ENCODE results near the gene MED7. TPM values are rescaled to one million over a fixed set of nuclear protein-coding genes. Genes with fewer than 3 reads are reported as not detected.

The MED7 gene
- total RNA-seq, 1 donor from 2014 or later = 10.2 TPM

GRCh38 chr5:157115012-157115411 is 27.7 kb downstream of the MED7 start:
- intact Hi-C loops (cut with micrococcal nuclease) = no loop called here
- DNase-seq (no peak), ATAC-seq (peak; percentile 12)

GRCh38 chr5:157113002-157113401 is 29.7 kb downstream of the MED7 start:
- intact Hi-C loops (cut with micrococcal nuclease) = no loop called here
- ATAC-seq (peak; percentile 35), DNase-seq (no peak)

- ATAC-seq = peak; percentile 39
- intact Hi-C loops (cut with micrococcal nuclease) = no loop called here
- no peak for DNase-seq
These were observed 32.9 kb downstream of the MED7 start for GRCh38 chr5:157109744-157110143.

- ATAC-seq (peak; percentile 64), DNase-seq (peak; percentile 37)
- intact Hi-C loops (cut with micrococcal nuclease) = no loop called here
These were observed 33.7 kb downstream of the MED7 start, which contains the start of gene HAVCR2 for GRCh38 chr5:157108976-157109375. Gene HAVCR2, minus strand, starts transcription at chr5:157109044. Its CDS starts 61 bp downstream, at chr5:157108983.

- DNase-seq (no peak), ATAC-seq (no peak)
- intact Hi-C loops (cut with micrococcal nuclease) = no loop called here
These were observed 35.2 kb downstream of the MED7 start for GRCh38 chr5:157107508-157107907.

GRCh38 chr5:157106630-157107461 is 35.8 kb downstream of the MED7 start:
- ATAC-seq (peak; percentile 50), DNase-seq (peak; percentile 55)
- intact Hi-C loops (cut with micrococcal nuclease) = no loop called here

- DNase-seq (no peak), ATAC-seq (no peak)
- intact Hi-C loops (cut with micrococcal nuclease) = no loop called here
These were observed 42.5 kb downstream of the MED7 start for GRCh38 chr5:157100140-157100679.

GRCh38 chr5:157088342-157088990 is 54.2 kb downstream of the MED7 start:
- no peak for DNase-seq
- intact Hi-C loops (cut with micrococcal nuclease) = no loop called here
- no peak for ATAC-seq

Other genes with a start within 250 kb of the MED7 start
- not detected for gene TIMD4, start 179.6 kb downstream of the MED7 start, total RNA-seq
- gene HAVCR1, start 83.7 kb downstream of the MED7 start, total RNA-seq = 0.17 TPM
- 2.8 TPM for gene HAVCR2, start 33.8 kb downstream of the MED7 start, total RNA-seq
- gene GARIN3, start 23.4 kb upstream of the MED7 start, total RNA-seq = not detected
- gene ITK, start 38.0 kb upstream of the MED7 start, total RNA-seq = 0.99 TPM
- 33.3 TPM for gene CYFIP2, start 123.3 kb upstream of the MED7 start, total RNA-seq

Data from left ventricle myocardium superior (tissue), 1 donor.